ES-I3 (cell line): ENCODE data around the gene VASH1.
"Not testable (repeated sequence)": the region's sequence is repeated elsewhere in the genome, so short reads cannot be mapped to it uniquely, and the experiment has no call there.

Source experiments
- H3K36me3 ChIP-seq: 2 replicates; pipeline ENCODE4 v1.6.1; 2013; ENCODE audit warnings: mild to moderate bottlenecking, low read length, control low read depth, moderate library complexity; ENCODE audit not compliant: insufficient read depth
- H3K4me1 ChIP-seq: 2 replicates; pipeline ENCODE4 v1.6.1; 2013; ENCODE audit warnings: mild to moderate bottlenecking, control low read depth, low read length; ENCODE audit not compliant: insufficient read depth
- H3K9ac ChIP-seq: 2 replicates; pipeline ENCODE4 v1.6.1; 2013; ENCODE audit warnings: low read depth, mild to moderate bottlenecking, low read length, moderate library complexity
- H3K9me3 ChIP-seq: 2 replicates; pipeline ENCODE4 v1.6.1; 2013; ENCODE audit warnings: mild to moderate bottlenecking, low read length, moderate library complexity; ENCODE audit not compliant: control insufficient read depth, insufficient read depth

Gene VASH1

DNA sequence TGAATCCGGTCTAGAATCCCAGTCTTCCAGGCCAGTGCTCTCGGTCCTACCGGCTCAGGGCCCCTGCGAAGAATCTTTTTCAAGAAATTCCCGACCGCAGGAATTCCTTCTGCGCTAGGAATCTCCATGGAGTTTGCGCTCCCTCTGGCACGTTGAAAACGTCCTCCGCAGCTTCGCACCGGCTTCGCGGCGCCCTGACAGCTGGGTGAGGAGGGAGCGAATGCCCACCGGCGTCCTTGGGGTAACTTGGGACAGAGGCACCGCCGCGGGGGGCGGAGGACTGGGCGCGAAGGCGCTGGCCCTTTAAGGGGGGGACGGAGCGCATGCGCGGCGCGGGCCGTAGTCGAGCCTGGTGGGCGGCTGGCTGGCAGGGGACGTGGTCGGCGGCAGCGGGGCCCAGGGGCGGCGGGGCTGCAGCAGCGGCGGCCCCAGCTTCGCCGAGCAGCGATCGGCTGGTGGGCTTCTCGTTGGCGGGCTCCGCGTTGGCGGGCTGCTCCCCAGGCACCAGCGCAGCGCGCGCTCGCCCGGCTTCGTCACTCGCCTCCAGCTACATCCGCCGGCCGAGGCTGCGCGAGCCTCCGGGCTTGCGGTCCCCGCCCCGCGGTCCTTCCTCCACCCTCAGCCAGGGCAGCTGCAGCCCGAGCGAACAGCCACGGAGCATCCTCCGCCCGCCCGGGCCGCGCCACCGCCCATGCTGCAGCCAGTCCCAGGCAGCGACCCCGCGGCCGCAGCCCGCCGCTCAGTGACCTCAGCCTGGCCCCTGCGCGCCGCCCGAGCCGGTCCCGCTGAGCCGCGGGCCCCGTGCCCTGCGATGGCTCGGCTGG is at the start of gene VASH1:
VASH1 (plus strand) TSS at position 333 of the 824 bp plus-strand sequence. CDS start 1,354 bp downstream, outside the sequence.
- peaks cover 9% of the 10 kb centered on the region; the same call in 1 of the 2 replicates for H3K4me1 ChIP-seq
- H3K9ac ChIP-seq, result peak within 1 kb of the TSS; percentile 95
- H3K36me3 ChIP-seq, result no peaks in the 10 kb centered on the region
- H3K9me3 ChIP-seq, result no peaks in the 10 kb centered on the region

GRCh38 chr14:76713121-76713520 is 48.1 kb upstream of the VASH1 start:
- no peaks in the 10 kb centered on the region; the same call in 1 of the 2 replicates for H3K36me3 ChIP-seq
- no peak overlapping the region for H3K9ac ChIP-seq
- no peaks in the 10 kb centered on the region for H3K9me3 ChIP-seq
- H3K4me1 ChIP-seq, result no peaks in the 10 kb centered on the region

- Histone ChIP-seq H3K36me3 (no peaks in the 10 kb centered on the region; the same call in 1 of the 2 replicates), H3K9me3 (no peaks in the 10 kb centered on the region), H3K4me1 (no peaks in the 10 kb centered on the region), H3K9ac (no peak overlapping the region)
Measured at GRCh38 chr14:76714470-76714869, 46.8 kb upstream of the VASH1 start.

DNA sequence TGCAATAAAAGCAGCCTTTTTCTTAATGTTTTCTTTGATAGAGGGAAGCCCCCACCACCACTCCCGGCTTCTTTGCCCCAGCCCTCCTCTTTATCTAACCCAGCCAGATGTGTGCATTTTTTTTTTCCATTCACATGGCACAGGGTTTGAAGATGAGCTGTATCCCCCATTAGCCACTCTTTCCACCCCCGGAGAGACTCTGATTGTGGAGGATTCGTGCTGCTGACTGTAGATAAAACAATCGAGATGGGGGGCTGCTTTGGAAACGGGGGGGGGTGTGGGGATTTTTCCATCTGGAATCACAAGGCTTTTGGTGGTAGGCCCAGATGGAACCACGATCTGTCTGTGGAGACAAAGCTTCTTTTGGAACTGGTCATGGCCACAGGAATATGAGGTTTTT is 46.2 kb upstream of the VASH1 start:
- H3K9ac ChIP-seq, result no peak overlapping the region
- no peaks in the 10 kb centered on the region; the same call in 1 of the 2 replicates for H3K36me3 ChIP-seq
- no peaks in the 10 kb centered on the region; the same call in 1 of the 2 replicates for H3K4me1 ChIP-seq
- H3K9me3 ChIP-seq, result no peaks in the 10 kb centered on the region

DNA sequence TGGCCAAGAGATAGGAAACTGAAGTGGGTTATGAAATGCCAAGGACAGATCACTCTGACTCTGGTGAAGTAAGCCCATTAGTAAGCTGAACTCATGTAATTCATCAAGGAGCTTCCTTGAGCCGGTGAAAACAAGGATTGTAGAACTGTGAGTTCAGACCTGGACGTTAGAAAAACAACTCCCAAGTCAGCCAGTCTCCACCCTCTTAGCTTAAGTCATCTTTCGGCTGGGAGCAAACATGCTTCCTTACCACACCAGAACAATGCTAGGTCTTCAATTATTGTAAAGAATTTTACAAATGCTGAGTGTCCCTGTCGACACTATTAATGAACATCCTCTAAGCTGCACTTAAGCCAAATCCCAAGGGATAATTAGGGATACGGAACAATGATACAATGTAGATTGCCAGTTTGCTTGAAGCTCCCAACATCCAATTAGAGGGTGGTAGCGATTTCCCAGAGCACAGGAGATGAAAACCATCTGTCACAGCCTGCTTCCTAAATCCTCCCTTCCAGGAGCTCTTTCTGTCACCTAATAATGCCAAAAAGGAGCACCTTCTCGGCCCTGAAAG is 45.7 kb upstream of the VASH1 start:
- H3K36me3 ChIP-seq, result no peaks in the 10 kb centered on the region; the same call in 1 of the 2 replicates
- no peaks in the 10 kb centered on the region for H3K9me3 ChIP-seq
- no peak overlapping the region for H3K9ac ChIP-seq
- H3K4me1 ChIP-seq, result peaks cover 2% of the 10 kb centered on the region; the same call in 1 of the 2 replicates

DNA sequence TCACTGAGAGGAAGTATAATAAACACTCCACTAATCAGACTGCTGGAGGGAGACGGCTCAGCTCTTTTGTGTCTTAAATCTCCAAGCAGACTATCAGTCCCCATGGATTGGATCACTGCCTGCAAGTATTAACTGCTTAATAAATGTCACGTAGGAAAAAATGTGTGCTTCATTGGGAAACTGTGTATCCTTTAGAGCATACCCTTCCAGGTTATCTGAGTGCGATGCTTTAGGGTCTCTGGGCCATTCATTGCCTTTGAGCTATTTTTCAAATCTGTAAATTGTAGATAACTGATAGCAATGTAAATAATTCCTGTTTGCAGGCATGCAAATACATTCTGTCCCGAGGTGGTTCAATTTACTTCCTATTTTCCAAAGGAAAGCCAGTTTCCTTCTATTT is 45.0 kb upstream of the VASH1 start:
- Histone ChIP-seq H3K36me3 (no peaks in the 10 kb centered on the region; the same call in 1 of the 2 replicates), H3K9ac (no peak overlapping the region), H3K9me3 (no peaks in the 10 kb centered on the region), H3K4me1 (peaks cover 5% of the 10 kb centered on the region; the same call in 1 of the 2 replicates)

- Histone ChIP-seq H3K36me3 (no peaks in the 10 kb centered on the region; the same call in 1 of the 2 replicates), H3K4me1 (peaks cover 5% of the 10 kb centered on the region; the same call in 1 of the 2 replicates), H3K9me3 (no peaks in the 10 kb centered on the region), H3K9ac (no peak overlapping the region)
Measured at GRCh38 chr14:76717508-76718290, 43.6 kb upstream of the VASH1 start.

GRCh38 chr14:76718306-76719040 is 42.8 kb upstream of the VASH1 start:
- Histone ChIP-seq H3K9ac (no peak overlapping the region), H3K4me1 (peaks cover 5% of the 10 kb centered on the region; the same call in 1 of the 2 replicates), H3K36me3 (no peaks in the 10 kb centered on the region; the same call in 1 of the 2 replicates), H3K9me3 (no peaks in the 10 kb centered on the region)

- H3K4me1 ChIP-seq, result peaks cover 12% of the 10 kb centered on the region
- H3K9me3 ChIP-seq, result no peaks in the 10 kb centered on the region
- H3K36me3 ChIP-seq, result no peaks in the 10 kb centered on the region; the same call in 1 of the 2 replicates
- no peak overlapping the region for H3K9ac ChIP-seq
Measured at GRCh38 chr14:76719666-76720065, 41.6 kb upstream of the VASH1 start.

- H3K9ac ChIP-seq, result no peak overlapping the region
Measured at GRCh38 chr14:76720382-76720813, 40.9 kb upstream of the VASH1 start.

GRCh38 chr14:76721506-76721905 is 39.8 kb upstream of the VASH1 start:
- H3K36me3 ChIP-seq, H3K9ac ChIP-seq, H3K9me3 ChIP-seq: not testable (repeated sequence)
- H3K4me1 ChIP-seq, result peaks cover 12% of the 10 kb centered on the region

More at GRCh38 chr14:76720382-76720813, 40.9 kb upstream of the VASH1 start:
- H3K36me3 ChIP-seq, result no peaks in the 10 kb centered on the region; the same call in 1 of the 2 replicates
- H3K9me3 ChIP-seq, result no peaks in the 10 kb centered on the region
- H3K4me1 ChIP-seq, result peaks cover 12% of the 10 kb centered on the region

DNA sequence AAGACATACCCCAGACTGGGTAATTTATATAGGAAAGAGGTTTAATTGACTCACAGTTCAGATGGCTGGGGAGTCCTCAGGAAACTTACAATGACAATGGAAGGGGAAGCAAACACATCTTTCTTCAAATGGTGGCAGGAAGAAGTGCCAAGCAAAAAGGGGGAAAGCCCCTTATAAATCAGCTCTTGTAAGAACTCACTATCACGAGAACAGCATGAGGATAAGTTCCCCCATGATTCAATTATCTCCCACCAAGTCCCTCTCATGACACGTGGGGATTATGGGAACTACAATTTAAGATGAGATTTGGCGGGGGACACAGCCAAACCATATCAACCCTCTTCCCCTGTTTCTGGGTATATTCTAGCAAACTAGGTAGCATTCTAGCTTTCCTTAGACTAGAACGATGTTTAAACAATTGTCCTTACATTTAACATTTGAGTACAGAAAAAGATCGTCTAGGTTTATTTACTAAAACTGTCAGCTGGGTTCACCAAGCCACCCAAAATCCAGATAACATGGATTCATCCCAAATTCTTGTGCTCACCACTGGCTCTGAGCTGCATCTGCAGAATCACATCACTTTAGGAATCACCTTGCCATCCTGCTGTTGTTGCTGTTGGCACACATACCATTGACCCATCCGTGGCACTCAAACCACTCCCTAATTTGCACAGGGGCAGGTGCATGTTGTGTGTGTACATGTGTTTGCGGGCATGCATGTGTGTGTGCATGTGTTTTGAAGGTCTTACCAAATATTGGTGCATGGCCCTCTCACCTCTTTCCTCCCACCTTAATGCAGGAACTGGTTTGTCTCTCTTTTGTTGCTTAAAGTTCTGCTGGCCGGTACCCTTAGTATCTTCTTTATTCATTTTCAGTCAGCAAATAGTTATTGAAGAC is 36.4 kb upstream of the VASH1 start:
- Histone ChIP-seq H3K4me1 (peaks cover 15% of the 10 kb centered on the region), H3K36me3 (no peaks in the 10 kb centered on the region), H3K9me3 (no peaks in the 10 kb centered on the region), H3K9ac (no peak overlapping the region)

DNA sequence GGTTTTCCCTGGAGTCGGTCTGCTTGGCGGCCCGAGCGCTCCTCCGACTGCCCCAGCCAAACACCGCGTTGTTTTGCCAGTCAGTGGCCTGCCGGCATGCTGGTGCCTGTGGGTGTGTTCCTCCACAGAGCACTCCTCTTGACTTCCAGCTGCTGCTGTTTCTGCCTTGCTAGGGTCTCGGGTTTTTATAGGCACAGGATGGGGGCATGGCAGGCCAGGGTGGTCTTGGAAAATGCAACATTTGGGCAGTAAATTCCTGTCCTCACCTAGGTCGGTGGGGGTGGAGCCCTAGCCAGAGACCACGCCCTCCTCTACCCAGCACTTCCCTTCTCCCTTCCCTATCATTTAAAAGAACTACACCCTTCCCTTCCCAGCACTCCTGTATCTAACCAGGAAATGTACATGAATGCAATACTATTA is 34.7 kb upstream of the VASH1 start:
- H3K36me3 ChIP-seq, result no peaks in the 10 kb centered on the region
- no peaks in the 10 kb centered on the region for H3K9me3 ChIP-seq
- peaks cover 10% of the 10 kb centered on the region; the same call in 1 of the 2 replicates for H3K4me1 ChIP-seq
- peak overlapping the region; percentile 44; the same call in 1 of the 2 replicates for H3K9ac ChIP-seq
